ENCODE data around the gene FBXW10.
"Not testable (repeated sequence)": the region's sequence is repeated elsewhere in the genome, so short reads cannot be mapped to it uniquely, and the experiment has no call there.

DNA sequence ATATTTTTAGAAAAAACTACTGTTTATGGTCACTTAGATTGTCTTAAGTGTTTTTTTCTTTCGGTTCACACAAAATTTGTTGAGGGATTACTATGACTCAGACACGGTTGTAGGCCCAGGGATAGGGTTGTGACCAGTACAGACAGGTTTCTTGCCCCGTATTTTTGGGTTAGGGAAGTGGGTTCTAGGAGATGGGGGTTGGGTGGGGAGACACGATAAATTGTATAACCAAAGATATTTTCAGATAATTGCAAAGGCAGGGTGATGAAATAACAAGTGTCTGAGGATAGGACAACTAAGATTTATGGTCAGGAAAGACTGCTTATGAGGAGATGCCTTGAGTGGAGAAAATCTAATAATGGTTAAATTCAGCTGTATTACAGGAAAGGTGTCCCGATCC lies 38.0 kb downstream of the FBXW10 start:
- TF ChIP-seq, protein P1, sequence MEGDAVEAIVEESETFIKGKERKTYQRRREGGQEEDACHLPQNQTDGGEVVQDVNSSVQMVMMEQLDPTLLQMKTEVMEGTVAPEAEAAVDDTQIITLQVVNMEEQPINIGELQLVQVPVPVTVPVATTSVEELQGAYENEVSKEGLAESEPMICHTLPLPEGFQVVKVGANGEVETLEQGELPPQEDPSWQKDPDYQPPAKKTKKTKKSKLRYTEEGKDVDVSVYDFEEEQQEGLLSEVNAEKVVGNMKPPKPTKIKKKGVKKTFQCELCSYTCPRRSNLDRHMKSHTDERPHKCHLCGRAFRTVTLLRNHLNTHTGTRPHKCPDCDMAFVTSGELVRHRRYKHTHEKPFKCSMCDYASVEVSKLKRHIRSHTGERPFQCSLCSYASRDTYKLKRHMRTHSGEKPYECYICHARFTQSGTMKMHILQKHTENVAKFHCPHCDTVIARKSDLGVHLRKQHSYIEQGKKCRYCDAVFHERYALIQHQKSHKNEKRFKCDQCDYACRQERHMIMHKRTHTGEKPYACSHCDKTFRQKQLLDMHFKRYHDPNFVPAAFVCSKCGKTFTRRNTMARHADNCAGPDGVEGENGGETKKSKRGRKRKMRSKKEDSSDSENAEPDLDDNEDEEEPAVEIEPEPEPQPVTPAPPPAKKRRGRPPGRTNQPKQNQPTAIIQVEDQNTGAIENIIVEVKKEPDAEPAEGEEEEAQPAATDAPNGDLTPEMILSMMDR (IDR thresholded peaks at IDR 0.05): not testable (repeated sequence)
- not testable (repeated sequence) for TF ChIP-seq POLR2A (IDR thresholded peaks at IDR 0.05)

Data from Peyer's patch (tissue), 4 donors.